ENCODE data around the gene SNX8.
A peak's percentile ranks its signal among the peaks of the same experiment; 100 is the strongest.
"Not testable (repeated sequence)": the region's sequence is repeated elsewhere in the genome, so short reads cannot be mapped to it uniquely, and the experiment has no call there.

The SNX8 gene

DNA sequence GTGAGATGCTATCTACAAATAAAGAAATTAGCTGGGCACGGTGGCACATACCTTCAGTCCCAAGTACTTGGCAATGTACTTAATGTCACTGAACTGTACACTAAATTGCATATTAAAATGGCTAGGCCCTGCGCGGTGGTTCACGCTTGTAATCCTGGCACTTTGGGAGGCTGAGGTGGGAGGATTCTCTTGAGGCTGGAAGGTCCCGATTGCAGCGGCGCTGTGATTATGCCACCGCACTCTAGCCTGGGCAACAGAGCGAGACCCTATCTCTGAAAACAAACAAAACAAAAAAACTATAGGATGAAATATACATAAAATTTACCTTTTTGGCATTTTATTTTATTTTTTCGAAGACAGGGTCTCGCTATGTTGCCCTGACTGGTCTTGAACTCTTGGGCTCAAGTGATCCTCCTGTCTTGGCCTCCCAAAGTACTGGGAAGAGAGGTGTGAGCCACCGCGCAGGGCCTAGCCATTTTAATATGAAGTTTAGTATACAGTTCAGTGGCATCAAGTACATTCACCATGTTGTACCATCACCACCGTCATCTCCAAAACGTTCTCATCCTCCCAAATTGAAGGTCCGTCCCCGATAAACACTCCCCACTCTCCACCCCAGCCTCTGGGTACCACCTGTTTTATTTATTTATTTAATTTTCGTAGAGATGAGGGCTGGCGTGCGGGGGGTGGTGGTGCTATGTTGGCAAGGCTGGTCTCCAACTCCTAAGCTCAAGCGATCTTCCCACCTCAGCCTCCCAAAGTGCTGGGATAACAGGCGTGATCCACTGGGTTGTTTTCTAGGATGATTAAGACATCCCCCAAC, 39.1 kb upstream of the SNX8 start:
- Histone ChIP-seq H3K27ac (replicated peaks; ENCODE audit: low read length) (no peak overlapping the region), H2AFZ (ENCODE audit: low read length) (peak overlapping the region; percentile 93)

DNA sequence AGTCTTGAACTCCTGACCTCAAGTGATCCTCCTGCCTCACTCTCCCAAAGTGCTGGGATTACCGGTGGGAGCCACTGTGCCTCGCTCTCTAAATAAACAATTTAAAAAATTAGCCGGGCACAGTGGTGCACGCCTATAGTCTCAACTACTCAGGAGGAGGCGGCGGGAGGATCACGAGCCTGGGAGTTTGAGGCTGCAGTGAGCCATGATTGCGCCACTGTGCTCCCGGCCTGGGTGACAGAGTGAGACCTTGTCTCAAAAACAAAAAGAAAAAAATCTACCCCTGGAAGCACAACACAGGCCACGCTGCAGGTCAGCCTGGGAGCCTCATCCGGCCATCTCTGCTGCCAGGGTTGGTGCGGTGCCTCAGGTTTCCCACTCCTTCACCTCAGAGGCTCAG, 36.6 kb upstream of the SNX8 start:
- no peak for DNase-seq (ENCODE audit: low spot score)
- no peak overlapping the region for H3K4me2 ChIP-seq (ENCODE audit: insufficient read depth, low read length, poor library complexity, severe bottlenecking)
- no peak overlapping the region for H2BK15ac ChIP-seq (ENCODE audit: low read length)
- H3K9ac ChIP-seq (ENCODE audit: low read depth, low read length, poor library complexity), result no peak overlapping the region
- no peak overlapping the region for H4K8ac ChIP-seq (ENCODE audit: low read depth, low read length)
- H3K36me3 ChIP-seq (replicated peaks in 1 of 2; ENCODE audit: control insufficient read depth in 2 of 2, insufficient read depth in 2 of 2, low read length in 2 of 2), result peaks cover 3 to 8% of the 10 kb centered on the region in 2 donors
- no peak overlapping the region for H2BK120ac ChIP-seq (ENCODE audit: low read depth, low read length)
- H3K4me1 ChIP-seq (ENCODE audit: control insufficient read depth in 2 of 2, insufficient read depth in 1 of 2, low read depth in 1 of 2, low read length in 2 of 2), result peaks cover 7% of the 10 kb centered on the region in 2 donors
- H2BK12ac ChIP-seq (ENCODE audit: low read length), result no peak overlapping the region
- H3K27ac ChIP-seq (replicated peaks; ENCODE audit: low read length), result no peak overlapping the region
- H3K27me3 ChIP-seq (ENCODE audit: control insufficient read depth in 3 of 3, insufficient read depth in 3 of 3, low read depth in 1 of 3, low read length in 3 of 3), result no peaks in the 10 kb centered on the region
- H3K79me1 ChIP-seq (ENCODE audit: low read depth, low read length), result peaks cover 6% of the 10 kb centered on the region
- no CpG with 5 or more reads among the region's 12 CpGs for WGBS, 2 donors (ENCODE audit: extremely low coverage in 2 of 2, insufficient read length in 2 of 2, insufficient replicate concordance in 1 of 2)
- peaks cover 0 to 2% of the 10 kb centered on the region in 2 donors for H3K9me3 ChIP-seq (replicated peaks in 1 of 2; ENCODE audit: control insufficient read depth in 2 of 2, insufficient read depth in 1 of 2, low read depth in 1 of 2, low read length in 2 of 2)
- no peak overlapping the region for H3K4ac ChIP-seq (ENCODE audit: low read length)
- no peak overlapping the region for H2BK5ac ChIP-seq (ENCODE audit: low read length)
- no peak overlapping the region for H3K18ac ChIP-seq (ENCODE audit: low read length)
- no peak overlapping the region for H3K14ac ChIP-seq (ENCODE audit: low read length)
- no peak overlapping the region for H3K4me3 ChIP-seq (ENCODE audit: low read length in 2 of 2)
- no peak overlapping the region for H3K23ac ChIP-seq (ENCODE audit: low read depth, low read length, poor library complexity)
- H4K91ac ChIP-seq (ENCODE audit: low read depth, low read length, poor library complexity), result no peak overlapping the region
- no peak overlapping the region for H2AFZ ChIP-seq (ENCODE audit: low read length)
- H2AK5ac ChIP-seq (ENCODE audit: low read depth, low read length), result no peak overlapping the region

More for the DNA sequence above, 39.1 kb upstream of the SNX8 start:
- Histone ChIP-seq H3K27me3 (ENCODE audit: control insufficient read depth in 3 of 3, insufficient read depth in 3 of 3, low read depth in 1 of 3, low read length in 3 of 3) (no peaks in the 10 kb centered on the region), H2BK12ac (ENCODE audit: low read length) (no peak overlapping the region), H3K14ac (ENCODE audit: low read length) (no peak overlapping the region), H3K4ac (ENCODE audit: low read length) (no peak overlapping the region), H3K79me1 (ENCODE audit: low read depth, low read length) (peaks cover 6% of the 10 kb centered on the region), H3K4me3 (ENCODE audit: low read length in 2 of 2) (peak overlapping the region; percentile 97 to 99), H4K8ac (ENCODE audit: low read depth, low read length) (no peak overlapping the region), H3K18ac (ENCODE audit: low read length) (peak overlapping the region; percentile 94), H3K9ac (ENCODE audit: low read depth, low read length, poor library complexity) (peak overlapping the region; percentile 80), H2BK15ac (ENCODE audit: low read length) (no peak overlapping the region), H3K23ac (ENCODE audit: low read depth, low read length, poor library complexity) (no peak overlapping the region), H3K9me3 (replicated peaks in 1 of 2; ENCODE audit: control insufficient read depth in 2 of 2, insufficient read depth in 1 of 2, low read depth in 1 of 2, low read length in 2 of 2) (peaks cover 0 to 2% of the 10 kb centered on the region in 2 donors), H2BK5ac (ENCODE audit: low read length) (peak overlapping the region; percentile 97), H3K36me3 (replicated peaks in 1 of 2; ENCODE audit: control insufficient read depth in 2 of 2, insufficient read depth in 2 of 2, low read length in 2 of 2) (peaks cover 10 to 31% of the 10 kb centered on the region in 2 donors), H4K91ac (ENCODE audit: low read depth, low read length, poor library complexity) (no peak overlapping the region), H2AK5ac (ENCODE audit: low read depth, low read length) (peak overlapping the region; percentile 60), H3K4me1 (ENCODE audit: control insufficient read depth in 2 of 2, insufficient read depth in 1 of 2, low read depth in 1 of 2, low read length in 2 of 2) (peaks cover 8 to 9% of the 10 kb centered on the region in 2 donors), H3K4me2 (ENCODE audit: insufficient read depth, low read length, poor library complexity, severe bottlenecking) (peak overlapping the region; percentile 57), H2BK120ac (ENCODE audit: low read depth, low read length) (no peak overlapping the region)
- WGBS, 2 donors (ENCODE audit: extremely low coverage in 2 of 2, insufficient read length in 2 of 2, insufficient replicate concordance in 1 of 2), result no CpG with 5 or more reads among the region's 22 CpGs
- no peak for DNase-seq (ENCODE audit: low spot score)

GRCh38 chr7:2350055-2350454, 35.8 kb upstream of the SNX8 start:
- no peak overlapping the region for H2BK120ac ChIP-seq (ENCODE audit: low read depth, low read length)
- peaks cover 3 to 8% of the 10 kb centered on the region in 2 donors for H3K36me3 ChIP-seq (replicated peaks in 1 of 2; ENCODE audit: control insufficient read depth in 2 of 2, insufficient read depth in 2 of 2, low read length in 2 of 2)
- H3K23ac ChIP-seq (ENCODE audit: low read depth, low read length, poor library complexity), result no peak overlapping the region
- no peak overlapping the region for H2BK15ac ChIP-seq (ENCODE audit: low read length)
- H3K4ac ChIP-seq (ENCODE audit: low read length), result no peak overlapping the region
- H3K9ac ChIP-seq (ENCODE audit: low read depth, low read length, poor library complexity), result no peak overlapping the region
- H3K27ac ChIP-seq (replicated peaks; ENCODE audit: low read length), result no peak overlapping the region
- H3K79me1 ChIP-seq (ENCODE audit: low read depth, low read length), result peaks cover 3% of the 10 kb centered on the region
- no peak overlapping the region for H4K91ac ChIP-seq (ENCODE audit: low read depth, low read length, poor library complexity)
- H3K14ac ChIP-seq (ENCODE audit: low read length), result no peak overlapping the region
- H3K4me3 ChIP-seq (ENCODE audit: low read length in 2 of 2), result no peak overlapping the region
- no CpG with 5 or more reads among the region's 9 CpGs for WGBS, 2 donors (ENCODE audit: extremely low coverage in 2 of 2, insufficient read length in 2 of 2, insufficient replicate concordance in 1 of 2)
- H2AK5ac ChIP-seq (ENCODE audit: low read depth, low read length), result no peak overlapping the region
- H3K4me2 ChIP-seq (ENCODE audit: insufficient read depth, low read length, poor library complexity, severe bottlenecking), result no peak overlapping the region
- H2BK12ac ChIP-seq (ENCODE audit: low read length), result no peak overlapping the region
- no peak overlapping the region for H3K18ac ChIP-seq (ENCODE audit: low read length)
- H2BK5ac ChIP-seq (ENCODE audit: low read length), result no peak overlapping the region
- peaks cover 3 to 4% of the 10 kb centered on the region in 2 donors for H3K4me1 ChIP-seq (ENCODE audit: control insufficient read depth in 2 of 2, insufficient read depth in 1 of 2, low read depth in 1 of 2, low read length in 2 of 2)
- H3K27me3 ChIP-seq (ENCODE audit: control insufficient read depth in 3 of 3, insufficient read depth in 3 of 3, low read depth in 1 of 3, low read length in 3 of 3), result no peaks in the 10 kb centered on the region
- H3K9me3 ChIP-seq (replicated peaks in 1 of 2; ENCODE audit: control insufficient read depth in 2 of 2, insufficient read depth in 1 of 2, low read depth in 1 of 2, low read length in 2 of 2), result peaks cover 0 to 2% of the 10 kb centered on the region in 2 donors
- DNase-seq (ENCODE audit: low spot score), result no peak
- H4K8ac ChIP-seq (ENCODE audit: low read depth, low read length), result no peak overlapping the region
- H2AFZ ChIP-seq (ENCODE audit: low read length), result no peak overlapping the region

DNA sequence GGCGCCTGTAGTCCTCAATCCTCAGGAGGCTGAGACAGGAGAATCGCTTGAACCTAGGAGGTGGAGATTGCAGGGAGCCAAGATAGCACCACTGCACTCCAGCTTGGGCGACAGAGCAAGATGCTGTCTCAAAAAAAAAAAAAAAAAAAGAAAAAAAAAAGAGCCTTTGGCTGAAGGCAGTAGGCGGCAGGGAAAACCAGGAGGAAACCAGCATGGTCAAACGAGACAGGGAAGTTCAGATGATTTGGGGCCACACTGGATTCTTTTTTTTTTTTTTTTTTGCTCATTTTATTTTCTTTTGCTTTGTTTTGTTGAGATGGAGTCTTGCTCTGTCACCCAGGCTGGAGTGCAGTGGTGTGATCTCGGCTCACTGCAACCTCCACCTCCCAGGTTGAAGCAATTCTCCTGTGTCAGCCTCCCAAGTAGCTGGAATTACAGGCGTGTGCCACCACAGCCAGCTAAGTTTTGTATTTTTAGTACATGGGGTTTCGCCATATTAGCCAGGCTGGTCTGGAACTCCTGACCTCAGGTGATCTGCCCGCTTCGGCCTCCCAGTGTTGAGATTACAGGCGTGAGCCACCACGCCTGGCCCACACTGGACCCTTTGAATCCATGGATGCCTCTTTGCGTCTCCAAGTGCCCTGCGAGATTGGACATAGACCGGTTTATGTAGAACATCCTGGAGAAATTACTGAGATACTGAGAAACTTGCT, 33.3 kb upstream of the SNX8 start:
- H3K4me3 ChIP-seq (ENCODE audit: low read length in 2 of 2); H3K14ac ChIP-seq (ENCODE audit: low read length); H2BK12ac ChIP-seq (ENCODE audit: low read length); H3K79me1 ChIP-seq (ENCODE audit: low read depth, low read length); H2BK120ac ChIP-seq (ENCODE audit: low read depth, low read length); H2AFZ ChIP-seq (ENCODE audit: low read length); H3K36me3 ChIP-seq (replicated peaks in 1 of 2; ENCODE audit: control insufficient read depth in 2 of 2, insufficient read depth in 2 of 2, low read length in 2 of 2); H2AK5ac ChIP-seq (ENCODE audit: low read depth, low read length); H3K4me2 ChIP-seq (ENCODE audit: insufficient read depth, low read length, poor library complexity, severe bottlenecking); H3K9me3 ChIP-seq (replicated peaks in 1 of 2; ENCODE audit: control insufficient read depth in 2 of 2, insufficient read depth in 1 of 2, low read depth in 1 of 2, low read length in 2 of 2); H3K27me3 ChIP-seq (ENCODE audit: control insufficient read depth in 3 of 3, insufficient read depth in 3 of 3, low read depth in 1 of 3, low read length in 3 of 3); H3K4ac ChIP-seq (ENCODE audit: low read length); H3K23ac ChIP-seq (ENCODE audit: low read depth, low read length, poor library complexity); DNase-seq (ENCODE audit: low spot score); H2BK5ac ChIP-seq (ENCODE audit: low read length); H4K91ac ChIP-seq (ENCODE audit: low read depth, low read length, poor library complexity); H3K4me1 ChIP-seq (ENCODE audit: control insufficient read depth in 2 of 2, insufficient read depth in 1 of 2, low read depth in 1 of 2, low read length in 2 of 2); H3K9ac ChIP-seq (ENCODE audit: low read depth, low read length, poor library complexity); H4K8ac ChIP-seq (ENCODE audit: low read depth, low read length); H2BK15ac ChIP-seq (ENCODE audit: low read length); H3K18ac ChIP-seq (ENCODE audit: low read length); H3K27ac ChIP-seq (replicated peaks; ENCODE audit: low read length): not testable (repeated sequence)
- no CpG with 5 or more reads among the region's 15 CpGs for WGBS, 2 donors (ENCODE audit: extremely low coverage in 2 of 2, insufficient read length in 2 of 2, insufficient replicate concordance in 1 of 2)

Measured in neuronal stem cell (in vitro differentiated cells).